Transverse colon (tissue), 4 donors: Measurements from ENCODE around the gene TMEM43. TPM values are rescaled to one million over a fixed set of nuclear protein-coding genes. Genes with fewer than 3 reads are reported as not detected.

ENCODE experiments used
- DNase-seq: peaks from one replicate; pipeline ENCODE4 v3.0.0-alpha.2; 2019
- H3K27ac ChIP-seq, 4 donors: fragments of 200-600 bp; sonication (generic); 2 replicates each; pipeline ENCODE4 v1.5.1; 2016 to 2018; ENCODE audit warnings: inconsistent platforms in 4 of 4
- H3K27me3 ChIP-seq: fragments of 200-600 bp; sonication (generic); 2 replicates; pipeline ENCODE4 v1.5.1; 2017; ENCODE audit warnings: inconsistent platforms
- H3K36me3 ChIP-seq, 4 donors: fragments of 200-600 bp; sonication (generic); 2 replicates each; pipeline ENCODE4 v1.5.1; 2017 to 2019; ENCODE audit warnings: inconsistent platforms in 4 of 4
- H3K4me1 ChIP-seq, 4 donors: fragments of 200-600 bp; sonication (generic); 2 replicates each; pipeline ENCODE4 v1.5.1; 2017 to 2020; ENCODE audit warnings: inconsistent platforms in 4 of 4
- H3K4me3 ChIP-seq, 4 donors: fragments of 200-600 bp; sonication (generic); 1 replicate in 1 of 4; 2 replicates in 3 of 4; pipeline versions ENCODE4 v1.5.1 to v1.6.1; 2017 to 2019; ENCODE audit warnings: inconsistent platforms in 4 of 4
- H3K9me3 ChIP-seq, 2 donors: fragments of 200-600 bp; sonication (generic); 2 replicates each; pipeline ENCODE4 v1.5.1; 2017 to 2019; ENCODE audit warnings: inconsistent platforms in 2 of 2
- EP300 ChIP-seq: sonication (generic); formaldehyde crosslinking; IDR thresholded peaks from one replicate; pipeline ENCODE4 v1.6.1; 2017; ENCODE audit warnings: antibody characterized with exemption, low read depth
- POLR2A ChIP-seq: fragments of 450-650 bp; IDR thresholded peaks from one replicate; pipeline ENCODE4 v1.6.1; 2016; ENCODE audit warnings: antibody characterized with exemption, mild to moderate bottlenecking, moderate library complexity
- POLR2AphosphoS5 ChIP-seq, 3 donors: sonication (generic); formaldehyde crosslinking; IDR thresholded peaks; one replicate each; pipeline ENCODE4 v1.6.1; 2016; ENCODE audit warnings: antibody characterized with exemption in 3 of 3
- WGBS, 2 donors: methylation state at CpG; one replicate each; pipeline ENCODE4 v1.1.5; 2018; ENCODE audit warnings: low coverage in 1 of 2; 5-methylcytosine and 5-hydroxymethylcytosine counted together
- in situ Hi-C, 4 donors: fragments of 200-750 bp; cut with MboI; loops; one replicate each; pipeline versions ENCODE4 v1.15.0 to v1.15.1; 2017; ENCODE audit warnings: low sequenced_read_pairs in 3 of 4, low pct_ligation_motif_present in 1 of 4, low pct_unique_long_range_greater_than_20kb in 1 of 4
- intact Hi-C: fragments of 100-400 bp; cut with DNase I; formaldehyde crosslinking; loops from one replicate; pipeline ENCODE4 v1.15.1; 2023; ENCODE audit warnings: low total_unique reads
- total RNA-seq, 4 donors: library from RNA; depleted of rRNA; stranded (reverse); fragments of >200 nt; gene quantifications; one replicate each; pipeline ENCODE4 v1.1.0, GENCODE V29; 2016
- TF ChIP-seq, protein P1 (sequence below), 5 experiments: fragments of 200-600 bp in 3 of 5; fragments of 450-650 bp in 2 of 5; sonication (generic) in 3 of 5; IDR thresholded peaks; 1 replicate in 2 of 5; 2 replicates in 3 of 5; pipeline ENCODE4 v1.5.1; 2016 to 2017; ENCODE audit warnings: antibody characterized with exemption in 5 of 5, inconsistent platforms in 3 of 5, mild to moderate bottlenecking in 2 of 5, moderate library complexity in 1 of 5

TMEM43 gene
- total RNA-seq, 4 donors from 2014 or later: 30.8 to 128 (median 48.5) TPM

DNA sequence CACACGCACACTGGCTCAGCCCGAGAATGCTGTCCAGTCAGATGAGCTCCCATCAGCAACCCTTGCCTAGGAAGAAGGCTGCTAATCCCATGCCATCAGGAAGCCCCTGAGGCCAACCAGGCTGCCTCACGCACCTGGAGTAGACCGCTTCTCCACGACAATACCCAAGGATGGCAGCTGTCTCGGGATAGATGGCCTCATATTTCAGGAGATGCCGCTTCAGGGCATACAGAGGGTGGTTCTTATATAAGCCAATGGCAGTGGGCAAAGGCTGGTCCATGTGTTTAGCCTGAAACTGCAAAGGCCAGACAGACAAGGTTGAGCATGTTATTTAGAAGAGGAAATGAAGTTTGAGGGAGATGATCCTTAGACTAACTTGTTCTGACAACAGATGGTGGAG is 31.3 kb downstream of the TMEM43 start:
- peaks cover 0 to 59% (median 21%) of the 10 kb centered on the region in 4 donors for H3K36me3 ChIP-seq
- no peaks in the 10 kb centered on the region for H3K4me1 ChIP-seq
- intact Hi-C loops: no loop called here
- H3K27ac ChIP-seq: no peak overlapping the region
- in situ Hi-C loops: loop anchor here in 1 of 4 donors (25.0 kb wide), 1 partner anchor 269 kb away; the partner anchor contains the start of gene WNT7A
- WGBS, 2 donors: 95 to 100% methylated on average over 6 to 7 of the region's 7 CpGs
- H3K4me3 ChIP-seq: no peak overlapping the region
- no peak for DNase-seq
- TF ChIP-seq POLR2AphosphoS5 (IDR thresholded peaks at IDR 0.05): no peak
- TF ChIP-seq, protein P1, sequence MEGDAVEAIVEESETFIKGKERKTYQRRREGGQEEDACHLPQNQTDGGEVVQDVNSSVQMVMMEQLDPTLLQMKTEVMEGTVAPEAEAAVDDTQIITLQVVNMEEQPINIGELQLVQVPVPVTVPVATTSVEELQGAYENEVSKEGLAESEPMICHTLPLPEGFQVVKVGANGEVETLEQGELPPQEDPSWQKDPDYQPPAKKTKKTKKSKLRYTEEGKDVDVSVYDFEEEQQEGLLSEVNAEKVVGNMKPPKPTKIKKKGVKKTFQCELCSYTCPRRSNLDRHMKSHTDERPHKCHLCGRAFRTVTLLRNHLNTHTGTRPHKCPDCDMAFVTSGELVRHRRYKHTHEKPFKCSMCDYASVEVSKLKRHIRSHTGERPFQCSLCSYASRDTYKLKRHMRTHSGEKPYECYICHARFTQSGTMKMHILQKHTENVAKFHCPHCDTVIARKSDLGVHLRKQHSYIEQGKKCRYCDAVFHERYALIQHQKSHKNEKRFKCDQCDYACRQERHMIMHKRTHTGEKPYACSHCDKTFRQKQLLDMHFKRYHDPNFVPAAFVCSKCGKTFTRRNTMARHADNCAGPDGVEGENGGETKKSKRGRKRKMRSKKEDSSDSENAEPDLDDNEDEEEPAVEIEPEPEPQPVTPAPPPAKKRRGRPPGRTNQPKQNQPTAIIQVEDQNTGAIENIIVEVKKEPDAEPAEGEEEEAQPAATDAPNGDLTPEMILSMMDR (IDR thresholded peaks at IDR 0.05): no peak
- no peak for TF ChIP-seq EP300
- TF ChIP-seq POLR2A: no peak
- H3K9me3 ChIP-seq: peaks cover 2 to 3% of the 10 kb centered on the region in 2 donors
- no peaks in the 10 kb centered on the region for H3K27me3 ChIP-seq

DNA sequence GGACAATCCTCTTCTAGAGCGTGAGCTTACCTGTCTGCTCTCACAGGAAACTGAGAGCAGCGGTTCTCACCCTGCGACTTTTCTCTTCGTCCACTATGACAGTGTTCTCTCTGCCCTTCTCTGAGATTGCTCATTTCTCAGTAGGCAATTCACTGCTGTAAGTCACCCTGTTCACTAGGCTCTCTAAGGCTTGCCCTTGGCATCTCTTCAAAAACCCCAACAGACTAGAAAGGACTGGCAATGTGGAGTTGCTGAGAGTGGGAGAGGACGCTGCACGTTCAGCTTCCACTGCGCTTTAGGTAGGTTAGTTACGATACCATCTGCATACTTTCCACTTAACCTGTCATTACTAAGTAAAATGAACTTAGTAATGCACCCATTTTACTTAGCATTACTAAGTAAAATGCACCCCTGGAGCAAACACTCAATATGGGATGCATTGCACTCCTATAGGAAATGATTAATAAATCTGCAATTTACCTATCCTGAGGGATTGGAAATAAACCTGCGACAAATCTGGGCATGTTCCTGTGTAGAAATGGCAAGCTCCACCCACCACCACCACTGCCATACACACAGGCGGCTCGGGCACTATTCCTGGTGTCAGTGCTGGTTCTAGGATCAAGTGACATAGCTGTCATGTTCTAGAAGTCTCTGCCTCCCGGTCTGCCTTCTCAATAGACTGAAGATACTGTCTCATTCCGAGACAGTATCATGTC is 32.1 kb downstream of the TMEM43 start:
- TF ChIP-seq, protein P1 (IDR thresholded peaks at IDR 0.05): no peak
- Histone ChIP-seq H3K27me3 (no peaks in the 10 kb centered on the region), H3K27ac (no peak overlapping the region), H3K4me3 (no peak overlapping the region), H3K4me1 (no peaks in the 10 kb centered on the region), H3K36me3 (peaks cover 0 to 58% (median 25%) of the 10 kb centered on the region in 4 donors), H3K9me3 (peaks cover 4 to 7% of the 10 kb centered on the region in 2 donors)
- DNase-seq: no peak
- in situ Hi-C loops (loop anchor here in 1 of 4 donors (25.0 kb wide), 1 partner anchor 270 kb away; the partner anchor contains the start of gene WNT7A), intact Hi-C loops (no loop called here)
- 93 to 95% methylated on average over 5 to 13 of the region's 13 CpGs for WGBS, 2 donors

DNA sequence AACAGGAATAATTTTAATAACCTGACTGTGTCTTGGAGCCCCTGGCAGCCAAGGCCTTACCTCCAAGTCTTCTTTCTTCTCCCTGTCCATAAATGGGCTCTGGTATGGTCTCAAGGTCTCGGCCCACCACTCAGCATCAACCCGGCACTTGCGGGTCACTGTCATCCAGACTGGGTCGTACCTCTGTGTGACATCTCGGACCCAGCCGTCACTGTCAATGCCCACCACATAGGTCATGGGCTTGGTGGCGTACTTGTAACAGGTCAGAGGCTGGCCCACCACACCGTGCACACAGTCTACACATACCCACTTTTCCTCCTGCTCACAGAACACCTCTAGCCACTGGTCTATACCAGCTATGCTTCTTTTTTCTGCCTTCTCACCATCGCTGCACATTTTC is 33.1 kb downstream of the TMEM43 start:
- Histone ChIP-seq H3K27me3 (no peaks in the 10 kb centered on the region), H3K4me3 (no peak overlapping the region), H3K9me3 (peaks cover 4 to 7% of the 10 kb centered on the region in 2 donors), H3K27ac (no peak overlapping the region), H3K4me1 (no peaks in the 10 kb centered on the region), H3K36me3 (peaks cover 0 to 64% (median 29%) of the 10 kb centered on the region in 4 donors)
- in situ Hi-C loops (loop anchor here in 1 of 4 donors (25.0 kb wide), 1 partner anchor 271 kb away; the partner anchor contains the start of gene WNT7A), intact Hi-C loops (no loop called here)
- 98 to 100% methylated on average over 3 to 9 of the region's 9 CpGs for WGBS, 2 donors
- DNase-seq: no peak
- TF ChIP-seq EP300 (no peak), POLR2A (no peak), POLR2AphosphoS5 (IDR thresholded peaks at IDR 0.05) (no peak)
- TF ChIP-seq, protein P1 (IDR thresholded peaks at IDR 0.05): no peak

DNA sequence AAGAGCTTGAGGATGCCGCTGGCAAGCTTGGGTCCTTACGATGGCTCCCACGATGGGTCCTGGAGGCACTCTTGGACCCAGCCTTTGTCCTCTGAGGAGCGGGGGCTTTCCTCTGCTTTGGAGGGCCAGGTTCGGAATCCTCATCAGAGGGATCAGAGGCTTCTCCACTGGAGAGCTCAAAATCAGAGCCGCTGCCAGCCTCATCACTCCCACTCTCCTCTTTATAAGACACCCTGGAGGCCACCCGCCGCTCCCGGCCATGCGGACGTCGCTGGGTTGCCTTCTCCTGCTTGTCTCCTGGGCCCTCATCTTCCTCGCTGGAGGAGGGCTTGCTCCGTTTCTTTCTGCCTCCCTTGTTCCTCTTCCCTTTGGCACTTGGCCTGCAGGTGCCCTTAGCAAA is 33.5 kb downstream of the TMEM43 start:
- H3K27me3 ChIP-seq: no peaks in the 10 kb centered on the region
- no peak for DNase-seq
- peaks cover 4 to 7% of the 10 kb centered on the region in 2 donors for H3K9me3 ChIP-seq
- in situ Hi-C loops: loop anchor here in 1 of 4 donors (25.0 kb wide), 1 partner anchor 271 kb away; the partner anchor contains the start of gene WNT7A
- intact Hi-C loops: no loop called here
- TF ChIP-seq POLR2A (no peak), POLR2AphosphoS5 (IDR thresholded peaks at IDR 0.05) (no peak), EP300 (no peak)
- TF ChIP-seq, protein P1 (IDR thresholded peaks at IDR 0.05): no peak
- H3K4me3 ChIP-seq: no peak overlapping the region
- peaks cover 0 to 67% (median 31%) of the 10 kb centered on the region in 4 donors for H3K36me3 ChIP-seq
- H3K4me1 ChIP-seq: no peaks in the 10 kb centered on the region
- no peak overlapping the region for H3K27ac ChIP-seq
- 97% methylated on average over 14 of the region's 14 CpGs; no CpG with 5 or more reads in 1 of the 2 donors for WGBS, 2 donors
